ENCODE data around the gene CFAP92.
A peak's percentile ranks its signal among the peaks of the same experiment; 100 is the strongest.

CFAP92 gene

GRCh38 chr3:129023909-129024308 lies 30.0 kb upstream of the CFAP92 start:
- DNase-seq = no peak

DNA sequence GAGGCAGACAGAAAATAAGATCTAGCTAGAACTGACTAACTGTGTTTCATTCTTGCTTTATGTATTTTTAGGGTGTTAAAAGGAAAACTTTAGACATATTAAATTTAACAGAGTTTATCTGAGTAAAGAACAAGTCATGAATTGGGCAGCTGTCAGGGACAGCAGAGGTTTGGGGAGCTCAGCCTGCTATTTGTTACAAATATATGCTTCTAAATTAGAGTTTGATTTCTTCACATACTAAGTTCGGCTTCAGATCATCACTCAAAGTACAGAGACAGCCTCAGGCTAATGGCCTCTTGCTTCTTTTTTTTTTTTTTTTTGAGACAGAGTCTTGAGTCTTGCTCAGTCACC lies 29.1 kb upstream of the CFAP92 start:
- DNase-seq = no peak

GRCh38 chr3:129022114-129023007 lies 28.5 kb upstream of the CFAP92 start:
- no peak for DNase-seq

- DNase-seq = no peak
These were observed 27.3 kb upstream of the CFAP92 start for GRCh38 chr3:129021140-129021551.

DNA sequence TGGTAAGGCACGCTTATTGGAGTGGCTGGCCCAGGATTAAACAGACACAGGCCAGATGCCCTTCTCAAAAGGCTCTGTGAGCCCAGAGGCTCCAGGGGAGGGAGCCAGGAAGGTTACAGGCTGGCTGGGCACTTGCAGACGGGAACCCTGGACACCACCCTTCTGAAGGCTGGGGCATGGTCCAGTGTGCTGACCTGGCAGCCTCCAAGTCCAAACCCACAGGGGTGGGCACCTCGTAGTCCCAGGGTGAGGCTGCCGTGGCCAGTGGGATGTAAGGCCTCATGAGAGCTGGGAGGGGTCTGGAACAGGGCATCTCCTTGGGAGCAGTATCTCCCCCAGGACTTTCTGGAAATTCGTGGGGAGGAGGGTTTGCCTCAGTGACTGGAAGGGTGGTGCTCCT lies 26.8 kb upstream of the CFAP92 start:
- no peak for DNase-seq

DNA sequence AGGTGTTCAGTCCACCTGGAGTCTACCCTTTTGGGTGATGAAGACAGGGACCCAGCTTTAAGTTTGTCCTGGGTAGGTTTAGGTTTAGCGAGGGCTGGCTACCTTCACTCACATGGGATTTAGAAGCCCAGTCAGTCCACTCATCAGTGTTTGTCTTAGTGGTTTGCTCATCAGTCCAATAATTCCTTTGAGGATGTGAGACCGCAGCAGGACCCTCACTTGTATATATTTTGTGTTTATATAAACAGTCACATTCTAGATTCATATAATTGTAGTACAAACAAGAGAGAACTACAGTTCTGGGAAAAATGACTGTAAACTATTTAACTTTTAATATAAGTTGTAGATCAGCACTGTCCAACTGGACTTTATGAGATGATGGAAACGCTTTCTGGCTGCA lies 25.4 kb upstream of the CFAP92 start:
- no peak for DNase-seq

DNA sequence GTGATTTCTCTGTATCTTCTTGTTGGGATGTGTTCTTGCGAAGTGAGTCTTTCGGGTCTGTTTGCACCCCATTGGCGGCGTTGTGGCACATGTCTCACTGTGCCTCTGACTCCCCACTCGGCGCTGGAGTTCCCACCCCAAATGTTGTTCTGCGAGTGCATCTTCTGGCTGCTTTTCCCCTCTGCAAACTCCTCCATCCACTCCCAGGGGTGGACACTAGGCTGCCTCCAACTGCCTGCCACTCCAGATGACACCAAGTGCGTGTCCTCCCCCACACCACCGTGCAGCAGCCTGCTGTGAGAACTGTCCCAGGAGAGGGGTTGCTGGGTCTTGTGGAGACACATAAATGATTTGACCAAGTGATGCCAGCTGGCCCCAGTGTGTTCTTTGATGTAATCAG lies 24.9 kb upstream of the CFAP92 start:
- no peak for DNase-seq

DNA sequence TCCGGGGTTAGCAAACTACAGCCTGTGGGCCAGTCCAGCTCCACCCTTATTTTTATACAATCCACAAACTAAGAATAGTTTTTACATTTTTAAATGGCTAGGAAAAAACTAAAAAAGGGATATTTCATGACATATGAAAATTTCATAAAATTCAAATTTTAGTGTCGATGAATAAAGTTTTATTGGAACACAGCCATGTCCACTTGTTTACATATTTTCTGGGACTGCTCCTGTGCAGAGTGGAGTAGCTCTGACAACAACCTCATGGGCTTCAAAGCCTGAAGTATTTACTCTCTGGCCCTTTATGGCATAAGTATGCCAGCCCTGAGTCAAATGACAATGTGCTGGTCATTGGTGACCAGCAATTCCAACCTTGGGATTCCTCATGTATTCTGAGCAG lies 24.4 kb upstream of the CFAP92 start:
- DNase-seq = no peak

GRCh38 chr3:129017484-129017899 lies 23.6 kb upstream of the CFAP92 start:
- no peak for DNase-seq

DNA sequence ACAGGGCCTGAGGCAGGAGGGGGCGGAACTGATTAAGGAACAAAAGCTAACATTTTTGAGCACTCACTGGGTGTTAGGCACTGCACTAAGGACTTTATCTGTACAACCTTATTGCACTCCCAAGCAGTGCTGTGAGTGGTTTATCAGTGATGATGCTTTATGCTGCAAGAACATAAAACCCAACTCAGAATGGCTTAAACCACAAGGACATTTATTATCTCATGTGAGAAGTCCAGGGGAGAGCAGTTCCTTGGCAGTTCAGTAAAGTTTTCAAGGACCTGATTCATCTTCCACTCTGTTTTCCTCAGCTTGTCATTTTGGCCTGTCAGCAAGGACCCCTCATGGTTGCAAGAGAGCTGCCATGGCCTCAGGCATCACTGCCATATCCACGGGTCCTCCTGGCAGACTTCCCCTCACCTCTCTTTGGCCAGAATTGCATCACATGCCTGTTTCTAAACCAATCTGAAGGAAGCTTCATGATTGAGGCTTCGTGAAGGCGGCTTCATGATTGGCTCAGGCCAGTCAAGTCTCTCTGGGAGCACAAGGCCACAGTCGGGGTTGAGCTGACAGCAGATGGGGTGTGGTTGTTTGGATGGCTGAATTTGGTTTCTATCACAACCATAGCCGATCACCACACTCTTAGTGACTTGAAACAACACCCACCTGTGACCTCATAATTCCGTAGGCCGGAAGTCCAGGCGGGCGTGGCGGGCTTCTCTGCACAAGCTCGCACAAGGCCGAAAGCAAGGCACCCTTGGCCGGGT lies 23.0 kb upstream of the CFAP92 start:
- peak; percentile 75 for DNase-seq

GRCh38 chr3:129016356-129016719 lies 22.5 kb upstream of the CFAP92 start:
- peak; percentile 74 for DNase-seq

DNA sequence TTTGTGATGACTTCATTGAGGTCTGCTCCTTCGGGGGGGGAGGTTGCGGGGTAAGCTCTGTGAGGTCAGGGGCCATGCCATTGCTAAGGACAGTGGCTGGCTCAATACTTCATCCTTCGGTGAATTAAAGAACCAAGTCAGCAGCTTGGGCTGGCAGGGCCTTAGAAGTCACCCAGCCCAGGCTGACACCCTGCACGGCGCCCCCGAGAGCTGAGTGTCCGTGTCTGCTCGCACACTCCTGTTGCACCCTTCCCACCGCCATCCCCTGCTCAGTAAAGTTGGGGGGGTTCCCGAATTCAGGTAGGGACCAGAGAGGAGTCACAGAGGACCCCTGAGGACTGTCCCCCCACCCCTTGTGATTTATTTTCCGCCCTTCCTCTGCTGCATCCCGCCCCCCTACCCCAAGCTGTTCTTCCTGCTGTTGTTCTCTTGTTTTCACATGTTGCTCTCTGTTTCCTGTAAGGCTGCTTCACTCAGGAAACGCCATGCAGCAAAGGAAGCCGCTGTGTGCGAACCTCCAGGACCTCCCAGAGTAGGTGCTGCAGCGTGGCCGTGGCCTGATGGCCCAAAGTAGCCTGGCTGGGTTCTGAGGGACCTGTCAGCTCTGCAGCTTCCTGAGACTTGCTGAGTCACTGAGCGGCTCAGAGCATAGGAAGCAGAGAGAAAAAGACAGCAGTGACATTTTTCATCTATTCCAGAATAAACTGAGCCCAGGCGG lies 21.7 kb upstream of the CFAP92 start:
- DNase-seq = peak; percentile 58

DNA sequence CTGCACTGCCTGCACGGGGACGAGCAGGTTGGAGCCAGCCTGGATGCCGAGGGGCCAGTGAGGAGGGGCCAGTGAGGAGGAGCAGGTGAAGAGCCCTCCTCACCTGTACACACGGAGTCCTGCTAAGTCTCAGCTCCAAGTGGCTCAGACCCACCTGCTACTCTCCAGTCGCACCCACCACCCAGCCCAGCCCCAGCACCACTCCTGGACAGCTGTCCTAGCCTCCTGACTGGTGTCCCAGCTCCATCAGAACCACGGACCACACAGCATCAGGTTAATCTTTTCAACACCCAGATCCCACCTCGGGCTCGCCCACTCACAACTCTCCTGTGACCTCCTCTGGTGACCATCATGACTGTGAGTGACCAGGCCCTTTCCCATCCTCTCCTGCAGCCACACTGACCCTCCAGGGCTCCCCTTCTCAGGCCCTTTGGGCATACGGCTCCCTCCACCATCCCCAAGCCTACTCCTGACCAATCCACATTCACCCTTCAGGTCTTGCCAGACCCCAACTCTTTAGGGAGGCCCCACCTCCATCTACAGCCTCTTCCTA lies 21.0 kb upstream of the CFAP92 start:
- no peak for DNase-seq

DNA sequence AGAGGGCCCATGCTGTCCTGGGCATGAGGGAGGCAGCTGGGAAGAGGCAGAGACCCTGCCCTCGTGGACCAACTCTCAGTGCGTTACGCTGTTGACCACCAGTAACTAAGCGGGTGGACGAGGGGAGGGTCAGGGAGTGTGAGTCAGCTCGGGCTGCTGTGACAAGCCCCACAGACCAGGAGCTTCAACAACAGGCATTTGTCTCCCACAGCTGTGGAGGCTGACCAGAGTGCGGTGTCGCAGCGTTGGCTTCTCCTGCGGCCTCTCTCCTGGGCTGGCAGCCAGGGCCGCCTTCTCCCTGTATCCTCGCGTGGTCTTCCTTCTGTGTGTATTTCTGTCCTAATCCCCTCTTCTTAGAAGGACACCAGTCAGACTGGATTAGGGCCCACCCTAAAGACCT lies 20.3 kb upstream of the CFAP92 start:
- no peak for DNase-seq

DNA sequence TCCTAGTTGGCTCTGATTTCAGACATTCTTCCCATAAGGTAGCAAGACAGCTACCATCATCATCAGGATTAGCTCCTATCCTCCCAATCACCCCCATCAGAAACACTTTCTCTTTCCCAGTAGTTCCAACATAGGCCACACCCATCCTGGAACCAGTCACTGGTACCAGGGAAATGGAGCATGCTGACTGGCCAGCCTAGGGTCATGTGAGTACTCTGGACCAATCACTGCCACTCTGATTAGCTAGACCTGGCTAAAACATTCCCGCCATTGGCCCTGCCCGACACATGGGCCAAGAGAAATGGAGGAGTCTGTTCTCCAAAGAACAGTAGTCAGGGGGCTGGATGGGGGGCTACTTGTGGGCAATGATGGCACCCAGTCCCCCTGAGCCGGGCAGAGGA lies 19.6 kb upstream of the CFAP92 start:
- no peak for DNase-seq

DNA sequence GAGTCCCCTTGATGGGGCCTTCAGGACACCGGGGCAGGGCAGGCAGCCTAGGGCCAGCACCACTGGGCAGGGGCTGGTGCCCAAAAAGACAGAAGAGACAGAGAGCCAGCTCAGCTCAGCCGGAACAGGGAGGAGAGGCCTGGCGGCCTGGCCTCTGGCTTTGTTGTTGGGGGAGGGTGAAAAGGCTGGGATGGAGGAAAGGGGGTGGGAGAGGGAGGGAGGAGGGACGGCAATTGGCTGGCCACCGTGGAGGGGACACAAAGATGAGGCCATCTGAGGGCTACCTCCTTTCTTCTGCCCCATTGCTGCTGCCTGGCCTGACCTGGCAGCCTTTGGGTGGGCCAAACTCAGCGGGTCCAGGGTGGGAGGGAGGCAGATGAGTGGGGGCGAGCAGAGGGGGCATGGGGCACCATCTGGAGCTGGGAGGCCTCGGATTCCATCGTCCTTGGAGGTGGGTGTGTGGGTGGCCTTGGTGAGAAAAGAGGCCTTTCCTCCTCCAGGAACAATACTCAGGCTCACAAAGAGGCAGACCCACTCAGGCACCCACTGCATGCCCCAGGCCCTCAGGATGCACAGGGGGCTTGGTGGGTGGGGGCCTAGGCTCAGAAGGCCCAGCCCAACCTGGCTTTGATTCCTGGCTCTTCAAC lies 16.6 kb upstream of the CFAP92 start:
- DNase-seq = no peak

- DNase-seq = no peak
These were observed 15.4 kb upstream of the CFAP92 start for GRCh38 chr3:129009266-129009665.

DNA sequence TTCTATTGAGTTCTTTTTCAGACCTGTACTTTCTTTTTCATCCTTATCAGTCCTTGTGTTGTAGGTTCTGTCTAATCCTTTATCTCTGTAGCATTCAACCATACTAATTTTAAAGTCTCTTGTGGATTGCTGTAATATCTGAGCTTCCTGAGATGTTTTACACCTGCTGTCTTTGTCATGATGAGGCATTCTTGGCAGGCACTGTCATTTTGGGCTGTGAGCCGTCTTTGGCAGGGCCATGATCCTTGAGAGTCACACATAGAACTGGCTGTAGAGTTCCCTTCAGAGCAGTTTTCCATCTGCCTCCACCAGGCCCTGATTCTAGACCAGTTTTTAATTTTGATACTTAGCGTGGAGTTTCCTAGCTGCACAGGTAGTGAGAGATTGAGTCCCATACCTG lies 13.9 kb upstream of the CFAP92 start:
- DNase-seq = no peak

DNA sequence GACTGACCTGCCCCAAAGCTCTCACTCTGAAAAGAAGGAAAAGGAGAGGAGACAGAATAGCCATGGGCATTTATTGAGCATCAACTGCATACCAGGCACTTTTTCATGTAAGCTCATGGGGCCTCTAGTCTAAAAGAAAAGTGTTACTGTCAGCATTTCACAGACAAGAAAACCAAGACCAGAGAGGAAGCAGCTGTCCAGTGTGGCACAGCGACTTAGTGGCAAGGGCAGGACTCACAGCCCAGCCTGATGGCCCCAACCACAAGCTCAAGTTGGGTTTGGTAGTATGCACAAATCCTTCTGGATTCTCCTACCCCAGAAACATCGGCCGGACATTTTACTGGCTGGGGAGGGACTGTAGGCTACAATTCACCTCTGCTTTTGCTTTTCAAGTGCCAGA lies 13.0 kb upstream of the CFAP92 start:
- DNase-seq = no peak

GRCh38 chr3:129005526-129006303 lies 11.8 kb upstream of the CFAP92 start:
- no peak for DNase-seq

DNA sequence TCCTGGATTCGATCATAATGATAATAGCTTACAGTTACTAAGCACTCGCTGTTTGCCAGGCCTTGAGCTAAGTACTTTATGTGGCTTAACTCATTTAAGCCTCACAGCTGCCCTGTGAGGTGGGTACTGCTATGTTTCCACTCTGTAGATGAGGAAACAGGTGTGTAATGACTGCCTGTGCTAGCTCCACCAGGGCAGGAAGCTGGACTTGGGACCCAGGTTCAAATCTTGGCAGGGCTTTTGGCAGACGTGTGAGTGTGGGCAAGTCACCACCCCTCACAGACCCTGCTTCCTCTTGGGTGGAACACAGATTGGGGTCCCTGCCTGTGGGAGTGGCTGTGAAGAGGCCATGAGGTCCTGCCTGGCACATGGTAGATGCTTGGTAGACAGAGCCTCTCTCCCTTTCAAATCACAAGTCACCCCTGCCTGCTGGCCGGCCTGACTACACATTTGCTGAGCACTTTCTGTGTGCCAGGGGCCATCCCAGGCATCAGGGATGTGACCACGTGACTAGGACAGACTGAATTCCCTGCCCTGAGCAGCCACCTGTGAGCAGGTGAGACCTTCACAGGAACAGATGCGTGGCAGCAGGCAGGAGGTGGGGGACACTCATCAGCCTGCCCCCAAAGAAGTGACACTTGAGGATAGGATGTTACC lies 10.9 kb upstream of the CFAP92 start:
- no peak for DNase-seq

All from CD4-positive, alpha-beta T cell treated with Interleukin-17A for 1 hour (primary cell).